ENCODE data around the gene GALNTL6. TPM values are rescaled to one million over a fixed set of nuclear protein-coding genes. Genes with fewer than 3 reads are reported as not detected.
"Not testable (repeated sequence)": the region's sequence is repeated elsewhere in the genome, so short reads cannot be mapped to it uniquely, and the experiment has no call there.

GALNTL6 gene
- total RNA-seq, 1 donor from 2014 or later = 0.34 TPM

DNA sequence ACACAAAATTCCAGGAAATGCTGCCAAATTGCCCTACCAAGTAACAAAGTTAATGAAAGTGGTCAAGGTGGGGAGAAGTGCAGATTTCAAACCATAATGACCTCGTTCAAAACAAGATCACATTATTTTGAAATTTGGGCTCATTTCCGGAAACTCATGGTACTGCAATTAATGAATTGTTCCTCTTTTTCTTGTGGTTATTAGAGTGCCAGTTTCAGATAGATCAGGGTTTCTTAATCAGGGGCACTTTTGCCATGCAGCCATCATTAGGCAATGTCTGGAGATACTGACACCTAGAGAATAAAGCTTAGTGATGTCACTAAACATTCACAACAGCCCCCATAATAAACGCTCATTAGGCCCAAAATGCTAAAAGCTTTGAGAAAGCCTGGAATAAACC, 973.9 kb downstream of the GALNTL6 start:
- H3K27ac Mint-ChIP-seq (ENCODE audit: unreplicated experiment) = no peak overlapping the region
- no peaks in the 10 kb centered on the region for H3K4me1 Mint-ChIP-seq (ENCODE audit: low read depth, unreplicated experiment)
- H3K36me3 Mint-ChIP-seq (ENCODE audit: unreplicated experiment) = no peaks in the 10 kb centered on the region
- H3K27me3 Mint-ChIP-seq (ENCODE audit: unreplicated experiment) = no peaks in the 10 kb centered on the region
- TF ChIP-seq CTCF (IDR thresholded peaks at IDR 0.05; ENCODE audit: partially characterized antibody, unreplicated experiment) = no peak
- no peak overlapping the region for H3K4me3 Mint-ChIP-seq (ENCODE audit: unreplicated experiment)
- H3K9me3 Mint-ChIP-seq (ENCODE audit: unreplicated experiment) = no peaks in the 10 kb centered on the region
- DNase-seq = no peak

DNA sequence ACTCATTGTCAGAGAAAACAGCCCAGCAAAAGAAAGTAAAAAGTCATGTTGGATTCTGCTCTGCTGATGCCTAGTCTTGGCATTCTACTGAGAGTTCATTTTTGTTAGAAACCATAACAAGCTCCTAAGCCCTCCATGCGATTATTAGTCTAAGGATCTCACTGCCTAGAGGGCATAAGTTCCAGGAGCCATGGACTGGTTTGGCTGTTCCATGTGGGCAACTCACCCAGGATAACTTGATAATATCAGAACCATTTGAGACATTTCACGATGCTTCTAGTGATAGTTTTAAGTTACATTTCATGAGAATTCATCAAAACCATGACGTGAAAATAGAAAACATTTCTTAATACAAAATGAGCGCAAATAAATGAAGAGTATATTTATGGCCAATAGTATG, 978.6 kb downstream of the GALNTL6 start:
- Mint-ChIP-seq H3K4me1 (ENCODE audit: low read depth, unreplicated experiment) (peaks cover 3% of the 10 kb centered on the region), H3K27me3 (ENCODE audit: unreplicated experiment) (no peaks in the 10 kb centered on the region), H3K27ac (ENCODE audit: unreplicated experiment) (no peak overlapping the region), H3K36me3 (ENCODE audit: unreplicated experiment) (no peaks in the 10 kb centered on the region), H3K9me3 (ENCODE audit: unreplicated experiment) (no peaks in the 10 kb centered on the region), H3K4me3 (ENCODE audit: unreplicated experiment) (no peak overlapping the region)
- TF ChIP-seq CTCF (IDR thresholded peaks at IDR 0.05; ENCODE audit: partially characterized antibody, unreplicated experiment) = no peak
- no peak for DNase-seq

- H3K27ac Mint-ChIP-seq (ENCODE audit: unreplicated experiment) = no peak overlapping the region
Measured at GRCh38 chr4:172793565-172794306, 980.5 kb downstream of the GALNTL6 start.

GRCh38 chr4:172794307-172794703, 981.1 kb downstream of the GALNTL6 start:
- H3K27me3 Mint-ChIP-seq (ENCODE audit: unreplicated experiment) = no peaks in the 10 kb centered on the region
- H3K4me1 Mint-ChIP-seq (ENCODE audit: low read depth, unreplicated experiment) = peaks cover 3% of the 10 kb centered on the region
- no peak overlapping the region for H3K27ac Mint-ChIP-seq (ENCODE audit: unreplicated experiment)
- H3K36me3 Mint-ChIP-seq (ENCODE audit: unreplicated experiment) = no peaks in the 10 kb centered on the region
- TF ChIP-seq CTCF (IDR thresholded peaks at IDR 0.05; ENCODE audit: partially characterized antibody, unreplicated experiment) = no peak
- no peak overlapping the region for H3K4me3 Mint-ChIP-seq (ENCODE audit: unreplicated experiment)
- no peaks in the 10 kb centered on the region for H3K9me3 Mint-ChIP-seq (ENCODE audit: unreplicated experiment)
- DNase-seq = no peak

More at GRCh38 chr4:172793565-172794306, 980.5 kb downstream of the GALNTL6 start:
- H3K4me1 Mint-ChIP-seq (ENCODE audit: low read depth, unreplicated experiment) = peaks cover 3% of the 10 kb centered on the region
- no peaks in the 10 kb centered on the region for H3K36me3 Mint-ChIP-seq (ENCODE audit: unreplicated experiment)
- no peaks in the 10 kb centered on the region for H3K27me3 Mint-ChIP-seq (ENCODE audit: unreplicated experiment)
- no peak for DNase-seq
- H3K9me3 Mint-ChIP-seq (ENCODE audit: unreplicated experiment) = no peaks in the 10 kb centered on the region
- no peak overlapping the region for H3K4me3 Mint-ChIP-seq (ENCODE audit: unreplicated experiment)
- no peak for TF ChIP-seq CTCF (IDR thresholded peaks at IDR 0.05; ENCODE audit: partially characterized antibody, unreplicated experiment)

- H3K4me1 Mint-ChIP-seq (ENCODE audit: low read depth, unreplicated experiment); H3K9me3 Mint-ChIP-seq (ENCODE audit: unreplicated experiment); DNase-seq; H3K4me3 Mint-ChIP-seq (ENCODE audit: unreplicated experiment); H3K27me3 Mint-ChIP-seq (ENCODE audit: unreplicated experiment); H3K27ac Mint-ChIP-seq (ENCODE audit: unreplicated experiment); H3K36me3 Mint-ChIP-seq (ENCODE audit: unreplicated experiment): not testable (repeated sequence)
Measured at GRCh38 chr4:172797281-172797680, 984.1 kb downstream of the GALNTL6 start.

All from glutamatergic neuron (in vitro differentiated cells).